Stimulated activated CD4-positive, alpha-beta T cell treated with anti-CD3 and anti-CD28 coated beads, Interleukin-4, amount 100 ng/mL, for 48 hours (primary cell): Measurements from ENCODE around the gene CNGB1.
"Not testable (repeated sequence)": the region's sequence is repeated elsewhere in the genome, so short reads cannot be mapped to it uniquely, and the experiment has no call there.

Source experiments
- DNase-seq, 2 donors: peaks; one replicate each; pipeline ENCODE4 v3.0.0-alpha.2; 2020; ENCODE audit warnings: low read depth in 2 of 2

Gene CNGB1

DNA sequence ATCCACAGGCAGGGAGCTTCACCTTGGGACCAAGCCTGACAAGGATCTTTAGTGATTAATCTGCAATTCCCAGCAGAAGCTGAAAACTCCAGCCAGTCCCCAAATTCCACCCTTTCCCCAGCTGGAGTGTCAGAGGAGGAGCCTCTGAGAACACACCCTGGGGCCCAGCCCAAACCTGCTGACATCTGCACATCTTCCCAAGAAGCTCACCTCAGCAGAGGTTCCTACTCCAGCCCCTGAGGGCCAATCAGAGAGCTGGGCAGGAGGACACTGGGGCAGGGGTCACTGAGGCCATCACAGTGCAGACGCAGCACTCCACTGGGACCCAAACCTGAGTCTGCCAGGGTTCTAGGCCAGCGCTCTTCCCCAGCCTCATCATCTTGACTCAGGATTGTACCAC lies 44.9 kb downstream of the CNGB1 start:
- DNase-seq, result no peak

GRCh38 chr16:57925310-57925709 lies 45.6 kb downstream of the CNGB1 start:
- no peak for DNase-seq

DNA sequence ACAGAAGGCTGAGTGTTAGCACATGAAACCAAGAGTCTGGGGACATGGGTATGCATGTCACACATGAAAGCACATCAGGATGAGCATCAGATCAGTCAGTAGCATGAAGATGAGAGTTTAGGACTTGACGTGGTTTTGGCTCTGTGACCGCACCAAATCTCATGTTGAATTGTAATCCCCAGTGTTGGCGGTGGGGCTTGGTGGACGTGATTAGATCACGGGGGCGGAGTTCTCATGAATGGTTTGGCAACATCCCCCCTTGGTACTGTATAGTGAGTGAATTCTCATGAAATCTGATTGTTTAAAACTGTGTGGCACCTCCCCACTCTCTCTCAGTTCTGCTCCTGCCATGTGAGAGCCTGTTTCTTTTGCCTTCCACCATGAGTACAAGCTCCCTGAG lies 46.4 kb downstream of the CNGB1 start:
- DNase-seq, result no peak

DNA sequence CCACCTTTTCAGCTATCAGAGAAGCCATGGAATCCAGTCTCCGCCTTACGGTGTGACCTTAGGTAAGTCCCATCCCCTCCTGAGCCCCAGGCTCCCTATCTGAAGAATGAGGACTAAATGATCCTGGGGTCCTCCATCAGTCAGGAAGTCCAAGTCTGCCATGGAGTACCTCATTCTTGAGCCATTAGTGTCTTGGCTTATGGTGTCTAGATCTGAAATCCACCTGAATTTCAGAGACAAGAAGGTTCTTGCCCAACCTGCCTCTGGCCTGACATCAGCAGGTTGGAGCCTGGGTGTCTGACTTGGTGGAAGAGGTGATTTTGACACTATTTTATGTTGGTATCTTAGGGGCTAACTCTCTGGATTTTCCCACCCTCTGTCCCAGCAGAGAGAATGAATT lies 47.1 kb downstream of the CNGB1 start:
- DNase-seq, result no peak

GRCh38 chr16:57923418-57923817 lies 47.5 kb downstream of the CNGB1 start:
- no peak for DNase-seq

DNA sequence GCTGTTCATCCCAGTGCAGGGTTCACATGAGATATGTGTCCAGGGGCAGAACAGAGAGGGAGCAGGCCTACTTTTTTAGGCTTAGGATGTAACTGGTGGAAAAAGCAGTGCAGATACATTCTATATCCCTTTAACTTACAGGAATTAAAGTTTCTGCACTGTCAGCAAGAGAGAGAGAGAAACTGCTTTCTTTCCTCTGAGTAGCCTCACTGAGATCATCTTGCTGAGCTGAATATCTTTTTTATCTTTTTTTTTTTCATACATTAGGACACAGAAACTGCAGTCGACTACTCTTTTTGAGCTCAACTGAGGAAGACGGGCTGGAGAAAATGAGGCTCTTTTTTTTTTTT lies 50.1 kb downstream of the CNGB1 start:
- DNase-seq, result no peak

DNA sequence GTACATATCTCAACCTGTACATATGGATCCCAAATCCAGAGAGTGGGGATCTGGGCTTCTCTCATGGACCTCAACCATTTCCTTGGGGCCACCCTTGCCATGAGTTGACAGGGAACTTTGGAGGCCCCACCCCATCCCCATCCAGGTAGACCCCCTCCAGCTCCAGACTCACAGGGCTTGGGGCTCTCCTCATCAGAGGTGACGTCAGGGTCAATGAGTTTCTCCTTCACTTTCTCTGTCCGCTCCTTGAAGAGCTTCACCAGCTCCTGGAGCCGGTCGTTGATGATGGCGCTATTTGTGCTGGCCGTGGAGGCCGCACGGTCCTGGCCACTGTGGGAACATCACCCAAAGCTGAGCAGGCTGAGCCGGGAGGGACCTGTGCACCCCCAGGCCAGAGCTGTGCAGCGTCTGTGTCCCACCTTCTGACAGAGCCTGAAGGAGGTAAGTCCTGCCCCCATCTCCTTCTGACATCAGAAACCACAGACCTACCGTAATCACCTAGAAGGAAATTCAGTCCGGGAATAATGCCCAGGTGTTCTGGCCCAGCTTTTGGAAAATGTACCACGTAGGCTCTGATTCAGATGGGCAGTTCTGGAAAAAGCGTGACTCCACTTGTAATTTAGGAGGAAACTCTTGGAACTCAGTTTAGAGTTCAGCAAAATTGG lies 50.6 kb downstream of the CNGB1 start:
- no peak for DNase-seq

DNA sequence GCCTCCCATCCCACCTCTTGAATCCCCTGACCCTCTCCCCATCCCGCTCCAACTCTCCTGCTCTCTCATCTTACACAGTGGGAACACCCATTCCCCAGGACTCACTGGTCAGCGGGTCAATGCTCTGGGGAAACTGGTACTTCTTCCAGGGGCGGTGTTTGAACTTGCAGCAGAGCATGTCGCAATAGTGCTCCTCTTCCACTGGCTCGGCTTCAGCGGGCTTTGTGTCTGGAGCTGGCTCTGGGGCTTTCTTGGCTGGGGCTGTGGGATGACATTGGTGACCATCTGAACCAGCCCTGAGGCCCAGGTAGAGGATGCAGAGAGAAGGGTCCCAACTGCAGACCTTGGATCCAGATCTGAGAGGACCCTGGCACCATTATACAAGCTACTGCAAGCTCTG lies 51.9 kb downstream of the CNGB1 start:
- DNase-seq, result no peak

DNA sequence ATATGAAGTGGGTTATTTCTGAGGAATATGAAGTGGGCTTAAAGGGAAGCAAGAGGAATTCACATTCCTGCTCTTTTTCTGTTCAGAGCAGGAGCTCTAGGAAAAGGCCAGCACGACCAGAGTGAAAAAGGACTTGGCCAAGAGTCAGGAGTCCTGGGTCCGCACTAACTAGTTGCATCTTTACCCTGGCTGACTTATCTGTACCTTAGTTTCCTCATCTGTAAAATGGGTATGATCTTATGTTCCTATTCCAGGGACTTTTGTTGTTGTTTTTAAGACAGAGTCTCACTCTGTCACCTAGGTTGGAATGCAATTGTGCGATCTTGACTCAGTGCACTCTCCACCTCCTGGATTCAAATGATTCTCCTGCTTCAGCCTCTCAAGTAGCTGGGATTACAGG lies 52.5 kb downstream of the CNGB1 start:
- no peak for DNase-seq

DNA sequence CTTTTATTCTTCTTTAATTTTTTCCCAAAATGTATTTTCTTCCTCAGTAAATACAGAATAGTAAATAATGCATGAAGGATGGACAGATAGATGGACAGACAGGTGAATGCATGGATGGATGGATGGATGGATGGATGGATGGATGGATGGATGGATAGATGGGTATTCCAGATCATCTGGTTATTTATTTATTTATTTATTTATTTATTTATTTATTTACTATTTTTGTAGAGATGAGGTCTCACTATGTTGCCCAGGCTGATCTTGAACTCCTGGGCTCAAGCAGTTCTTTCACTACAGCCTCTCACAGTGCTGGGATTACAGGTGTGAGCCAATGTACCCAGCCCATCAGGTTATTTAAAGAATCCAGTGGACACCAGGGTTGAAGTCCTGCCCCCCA lies 53.0 kb downstream of the CNGB1 start:
- not testable (repeated sequence) for DNase-seq

DNA sequence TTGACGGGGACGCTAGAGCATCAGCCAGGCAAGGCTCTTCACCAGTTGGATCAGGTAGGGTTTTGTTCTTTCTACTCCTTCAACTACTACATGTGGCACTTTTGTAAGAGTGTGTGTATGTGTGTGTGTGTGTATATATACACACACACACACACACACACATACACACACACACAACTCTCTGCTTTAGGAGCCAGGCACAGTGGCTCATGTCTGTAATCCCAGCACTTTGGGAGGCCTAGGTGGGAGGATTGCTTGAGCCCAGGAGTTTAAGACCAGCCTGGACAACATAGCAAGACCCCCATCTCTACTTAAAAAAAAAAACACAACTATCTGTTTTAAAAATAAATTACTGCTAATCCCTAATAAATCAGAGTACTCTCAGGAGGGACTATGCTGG lies 53.4 kb downstream of the CNGB1 start:
- DNase-seq, result not testable (repeated sequence)

GRCh38 chr16:57916735-57917438 lies 54.0 kb downstream of the CNGB1 start:
- DNase-seq, result no peak

DNA sequence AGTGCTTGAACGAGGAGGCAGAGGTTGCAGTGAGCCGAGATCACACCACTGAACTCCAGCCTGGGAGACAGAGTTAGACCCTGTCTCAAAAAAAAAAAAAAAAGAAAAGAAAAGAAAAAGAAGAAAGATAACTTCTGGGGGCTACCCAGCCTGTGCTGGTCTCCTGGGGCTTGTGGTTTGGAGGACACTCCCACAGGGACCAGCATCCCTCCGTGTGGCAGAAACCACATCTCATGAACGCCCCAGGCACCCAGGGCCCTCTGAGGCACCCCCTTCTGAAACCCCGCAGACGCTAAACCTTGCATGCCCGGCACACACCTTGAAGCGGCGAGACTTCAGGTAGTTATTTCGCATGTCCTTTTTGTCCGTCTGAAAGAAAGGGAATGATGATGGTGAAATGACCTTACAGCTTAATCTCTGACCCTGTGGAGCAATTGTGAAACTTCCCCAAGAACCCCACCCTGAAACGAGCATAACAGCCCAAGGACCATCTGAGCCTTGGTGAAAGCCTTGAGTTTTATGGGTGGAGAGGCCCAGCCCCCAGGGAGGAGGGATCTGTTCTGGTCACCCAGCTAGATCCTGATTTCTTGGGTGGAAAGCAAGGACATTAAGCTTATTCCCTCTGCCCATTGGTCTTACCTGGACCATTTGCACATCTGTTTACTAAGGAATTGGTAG lies 55.0 kb downstream of the CNGB1 start:
- no peak for DNase-seq

DNA sequence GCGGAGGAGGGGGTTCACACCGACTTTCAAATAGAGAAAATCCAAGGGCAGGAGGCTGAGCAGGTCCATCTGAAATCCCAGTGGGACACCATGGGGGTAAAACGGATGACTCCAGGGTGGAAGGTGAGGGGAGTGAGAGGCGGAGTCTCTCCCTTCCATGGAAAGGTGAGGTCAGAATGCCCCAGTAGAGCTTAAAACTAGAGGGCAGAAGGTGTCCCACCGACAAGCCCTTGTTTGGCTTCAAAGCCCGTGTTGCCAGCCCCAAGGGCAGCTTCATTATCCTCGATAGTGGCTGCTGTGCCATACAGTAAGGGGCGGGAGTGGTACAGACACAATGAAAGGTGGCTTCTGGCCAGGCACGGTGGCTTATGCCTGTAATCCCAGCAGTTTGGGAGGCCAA lies 55.7 kb downstream of the CNGB1 start:
- no peak for DNase-seq

DNA sequence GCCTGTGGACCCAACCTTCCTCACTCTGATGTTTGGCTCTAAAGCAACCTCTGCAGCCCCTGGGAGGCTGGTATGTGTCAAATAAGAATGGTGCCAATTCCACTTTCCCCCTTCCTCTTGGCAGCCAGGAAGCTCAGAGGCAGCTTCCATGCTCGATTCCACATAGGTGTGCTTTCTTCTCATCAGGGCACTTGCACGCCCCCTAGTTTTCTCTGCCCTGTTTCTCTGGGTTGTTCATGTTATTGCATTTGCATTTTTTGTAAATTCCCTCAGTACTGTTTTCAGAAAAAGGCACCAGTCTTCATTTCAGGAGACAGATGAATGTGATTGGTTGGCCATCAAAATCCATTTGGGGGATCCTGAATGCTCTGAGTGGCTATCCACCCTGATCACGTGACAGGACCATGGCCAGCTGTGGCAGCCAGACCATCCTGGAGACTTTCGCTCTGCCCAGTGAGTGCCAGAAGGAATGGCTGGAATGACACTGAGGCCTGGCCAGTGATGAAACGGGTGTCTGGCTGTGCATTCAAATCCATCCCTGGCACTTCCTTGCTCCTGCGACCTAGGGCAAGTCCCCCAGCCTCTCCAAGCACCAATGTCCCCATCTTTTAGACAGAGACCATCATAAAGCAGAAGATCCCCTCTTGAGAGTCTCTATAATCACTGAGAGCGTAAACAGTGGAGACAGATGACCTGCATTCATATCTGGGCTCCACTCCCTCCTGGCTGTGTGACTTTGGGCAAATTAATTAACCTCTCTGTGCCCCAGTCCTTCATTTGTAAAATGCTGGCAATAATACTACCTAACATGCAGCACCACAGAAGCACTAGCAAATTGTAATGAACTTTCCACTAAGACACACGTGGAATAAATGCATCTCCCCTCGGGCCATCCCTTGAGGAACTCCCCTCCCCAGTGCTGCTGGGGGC lies 56.4 kb downstream of the CNGB1 start:
- no peak for DNase-seq

- DNase-seq, result no peak
Measured at GRCh38 chr16:57912529-57913260, 58.2 kb downstream of the CNGB1 start.

- no peak for DNase-seq
Measured at GRCh38 chr16:57911743-57912142, 59.2 kb downstream of the CNGB1 start.

- no peak for DNase-seq
Measured at GRCh38 chr16:57910696-57911095, 60.2 kb downstream of the CNGB1 start.

DNA sequence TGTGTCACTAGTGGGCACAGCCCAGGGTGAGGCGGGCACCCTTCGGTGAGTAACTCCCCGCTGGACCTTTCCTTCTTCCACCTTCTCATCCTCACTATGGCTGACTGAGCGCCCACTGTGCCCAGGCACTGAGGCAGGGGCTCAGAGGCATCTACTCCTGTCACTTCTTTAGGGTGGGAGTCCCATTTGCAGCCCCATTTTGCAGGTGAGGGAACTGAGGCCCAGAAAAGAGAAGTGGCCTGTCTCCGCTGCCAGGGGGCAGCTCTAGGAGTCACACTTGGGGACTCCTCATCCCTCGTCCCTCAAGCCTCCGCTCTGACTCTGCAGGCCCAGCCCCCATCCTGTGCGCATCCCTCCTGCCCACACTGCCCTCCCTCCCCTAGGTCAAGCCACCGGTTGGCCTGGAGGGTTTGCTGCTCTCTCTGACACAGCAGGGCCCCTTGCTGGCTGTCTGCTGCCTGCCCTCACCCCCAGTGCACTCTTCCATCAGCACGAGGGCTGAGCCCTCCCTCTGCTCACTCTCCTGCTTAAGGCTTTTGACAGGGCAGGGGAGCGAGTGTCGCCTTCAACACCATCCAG lies 62.4 kb downstream of the CNGB1 start:
- DNase-seq, result no peak

GRCh38 chr16:57906382-57907316 lies 64.3 kb downstream of the CNGB1 start:
- DNase-seq, result peak in 1 of 2 donors; percentile 9
